Fibroblast of lung (primary cell): Measurements from ENCODE around the gene ARL4A.
"Not testable (repeated sequence)": the region's sequence is repeated elsewhere in the genome, so short reads cannot be mapped to it uniquely, and the experiment has no call there.

ENCODE experiments used
- CTCF ChIP-seq, 2 donors: IDR thresholded peaks in 1 of 2; conservative IDR thresholded peaks in 1 of 2; 1 replicate in 1 of 2; 2 replicates in 1 of 2; pipeline ENCODE4 v1.5.1; 2011 to 2012; ENCODE audit warnings: low read length in 2 of 2, control low read depth in 1 of 2, inconsistent platforms in 1 of 2, low read depth in 1 of 2, mild to moderate bottlenecking in 1 of 2
- EZH2 ChIP-seq: IDR thresholded peaks from 2 replicates; pipeline ENCODE4 v1.5.1; 2012; ENCODE audit warnings: low read length, control low read depth, mild to moderate bottlenecking; ENCODE audit errors: missing control alignments

DNA sequence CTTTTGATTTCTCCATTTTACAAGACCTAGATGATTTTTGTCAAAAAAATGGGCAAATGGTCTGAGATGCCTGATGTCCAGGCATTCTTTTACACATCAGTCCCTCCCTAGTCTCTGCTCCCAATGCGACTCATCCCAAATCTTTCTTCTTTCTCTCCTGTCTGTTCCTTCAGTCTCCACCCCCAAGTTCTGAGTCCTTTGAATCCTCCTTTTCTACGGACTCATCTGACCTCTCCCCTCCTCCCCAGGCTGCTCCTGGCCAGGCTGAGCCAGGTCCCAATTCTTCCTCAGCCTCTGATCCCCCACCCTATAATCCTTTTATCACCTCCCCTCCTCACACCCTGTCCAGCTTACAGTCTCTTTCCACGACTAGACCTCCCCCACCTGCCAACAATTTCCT lies 26.4 kb upstream of the ARL4A start:
- not testable (repeated sequence) for TF ChIP-seq CTCF (conservative IDR thresholded peaks at IDR 0.05 in 1 of 2, IDR thresholded peaks at IDR 0.05 in 1 of 2; ENCODE audit: low read depth in 1 of 2, low read length in 2 of 2); EZH2
